Measurements from ENCODE around the gene FGFR4. TPM values are rescaled to one million over a fixed set of nuclear protein-coding genes. Genes with fewer than 3 reads are reported as not detected.

The FGFR4 gene
- polyA plus RNA-seq, 1 of the 3 experiments (the other 2 are of a cell fraction) = 5.6 TPM

- 55% methylated on average over 4 of the region's 6 CpGs for WGBS (ENCODE audit: low lambda C conversion rate)
- Histone ChIP-seq H3K27ac (ENCODE audit: low read depth in 2 of 2, low read length in 1 of 2) (no peak overlapping the region), H3K9me3 (no peaks in the 10 kb centered on the region), H3K79me2 (ENCODE audit: insufficient read depth) (no peaks in the 10 kb centered on the region), H4K20me1 (ENCODE audit: insufficient read depth) (no peaks in the 10 kb centered on the region), H3K27me3 (ENCODE audit: insufficient read depth) (no peaks in the 10 kb centered on the region), H3K9ac (no peak overlapping the region), H3K4me1 (ENCODE audit: control insufficient read depth in 1 of 2, insufficient read depth in 2 of 2, low read depth in 1 of 2, low read length in 1 of 2) (peaks cover 0 to 11% of the 10 kb centered on the region in 2 experiments; a peak in 1 of 4 replicates), H3K36me3 (replicated peaks in 1 of 2; ENCODE audit: control insufficient read depth in 1 of 2, insufficient read depth in 2 of 2, low read length in 1 of 2) (no peaks in the 10 kb centered on the region), H3K4me3 (ENCODE audit: low read depth in 2 of 2, low read length in 1 of 2) (no peak overlapping the region), H2AFZ (ENCODE audit: low read depth) (0 out of 2 replicates have a peak overlapping the region, but pooled peaks have one; percentile 16), H3K9me2 (no peaks in the 10 kb centered on the region), H3K4me2 (no peak overlapping the region), H3F3A (replicated peaks; ENCODE audit: insufficient read depth) (no peaks in the 10 kb centered on the region)
- POLR2A ChIA-PET = no interaction called here
- CTCF ChIA-PET = interaction anchor here (1.1 to 5.1 kb wide), 4 partner anchors 10 to 443 kb away, joined by 3 to 37 read pairs (median 6); partner anchors contain the start of gene FGFR4
- TF ChIP-seq MEF2A (IDR thresholded peaks at IDR 0.05; ENCODE audit: borderline replicate concordance, low read depth) (no peak), USF1 (IDR thresholded peaks at IDR 0.05; ENCODE audit: borderline replicate concordance, low read depth) (no peak), IRF3 (IDR thresholded peaks at IDR 0.05; ENCODE audit: low read depth, low read length) (no peak), RCOR1 (IDR thresholded peaks at IDR 0.05; ENCODE audit: low read length) (no peak), GATA2 (CRISPR knock-in tag; IDR thresholded peaks at IDR 0.05) (no peak), TCF12 (IDR thresholded peaks at IDR 0.05) (no peak), FOXJ3 (CRISPR knock-in tag; IDR thresholded peaks at IDR 0.05) (no peak), EP300 (IDR thresholded peaks at IDR 0.05; ENCODE audit: borderline replicate concordance in 1 of 2, low read depth in 1 of 2, low read length in 1 of 2) (no peak), RXRA (IDR thresholded peaks at IDR 0.05; ENCODE audit: borderline replicate concordance, low read depth) (no peak), CHD2 (IDR thresholded peaks at IDR 0.05; ENCODE audit: low read length, partially characterized antibody) (no peak)
- DNase-seq = no peak
These were observed 14.0 kb downstream of the FGFR4 start for GRCh38 chr5:177100714-177101121.

- H3K9me2 ChIP-seq = no peaks in the 10 kb centered on the region
- H3K27me3 ChIP-seq (ENCODE audit: insufficient read depth) = no peaks in the 10 kb centered on the region
- H3K9ac ChIP-seq = no peak overlapping the region
- H3K9me3 ChIP-seq = no peaks in the 10 kb centered on the region
- no peaks in the 10 kb centered on the region for H3F3A ChIP-seq (replicated peaks; ENCODE audit: insufficient read depth)
- H3K36me3 ChIP-seq (replicated peaks in 1 of 2; ENCODE audit: control insufficient read depth in 1 of 2, insufficient read depth in 2 of 2, low read length in 1 of 2) = no peaks in the 10 kb centered on the region
- ChIA-PET POLR2A (no interaction called here), CTCF (interaction anchor here (1.6 kb wide), 1 partner anchor 8 kb away, joined by 7 read pairs; no protein-coding TSS in a partner anchor)
- 73% methylated on average over 9 of the region's 9 CpGs for WGBS (ENCODE audit: low lambda C conversion rate)
- no peak overlapping the region for H3K4me2 ChIP-seq
- no peak overlapping the region for H3K27ac ChIP-seq (ENCODE audit: low read depth in 2 of 2, low read length in 1 of 2)
- no peak overlapping the region for H2AFZ ChIP-seq (ENCODE audit: low read depth)
- no peak overlapping the region for H3K4me3 ChIP-seq (ENCODE audit: low read depth in 2 of 2, low read length in 1 of 2)
- H3K4me1 ChIP-seq (ENCODE audit: control insufficient read depth in 1 of 2, insufficient read depth in 2 of 2, low read depth in 1 of 2, low read length in 1 of 2) = peaks cover 0 to 4% of the 10 kb centered on the region in 2 experiments; a peak in 1 of 4 replicates
- DNase-seq = no peak
- H4K20me1 ChIP-seq (ENCODE audit: insufficient read depth) = no peaks in the 10 kb centered on the region
- H3K79me2 ChIP-seq (ENCODE audit: insufficient read depth) = no peaks in the 10 kb centered on the region
- TF ChIP-seq CHD2 (IDR thresholded peaks at IDR 0.05; ENCODE audit: low read length, partially characterized antibody) (no peak), RFX5 (IDR thresholded peaks at IDR 0.05; ENCODE audit: low read length) (no peak), EP300 (IDR thresholded peaks at IDR 0.05; ENCODE audit: borderline replicate concordance in 1 of 2, low read depth in 1 of 2, low read length in 1 of 2) (no peak), NRF1 (IDR thresholded peaks at IDR 0.05; ENCODE audit: low read depth, low read length) (no peak), USF1 (IDR thresholded peaks at IDR 0.05; ENCODE audit: borderline replicate concordance, low read depth) (no peak), SIN3A (IDR thresholded peaks at IDR 0.05; ENCODE audit: borderline replicate concordance, low read depth, low read length) (no peak), PBX3 (IDR thresholded peaks at IDR 0.05) (no peak), CTCF (IDR thresholded peaks at IDR 0.05) (no peak), ZBTB33 (IDR thresholded peaks at IDR 0.05; ENCODE audit: borderline replicate concordance, low read depth) (no peak), MEF2A (IDR thresholded peaks at IDR 0.05; ENCODE audit: borderline replicate concordance, low read depth) (no peak), RAD21 (IDR thresholded peaks at IDR 0.05; ENCODE audit: low read length) (no peak)
These were observed 17.0 kb downstream of the FGFR4 start for GRCh38 chr5:177103523-177104253.
